HEK293 (cell line): ENCODE data around the gene DIO1.

Experiments used
- IKZF3 ChIP-seq: fragments of 450-650 bp; IDR thresholded peaks from 2 replicates; pipeline ENCODE4 v1.5.0; 2018; ENCODE audit warnings: missing biosample characterization, mild to moderate bottlenecking, missing genetic modification characterization, moderate library complexity
- ZNF202 ChIP-seq: fragments of 450-650 bp; formaldehyde crosslinking; IDR thresholded peaks from 2 replicates; pipeline ENCODE4 v1.5.1; 2016; ENCODE audit warnings: missing biosample characterization, missing genetic modification characterization, borderline replicate concordance
- ZNF624 ChIP-seq: fragments of 450-650 bp; formaldehyde crosslinking; IDR thresholded peaks from 2 replicates; pipeline ENCODE4 v1.5.1; 2017; ENCODE audit warnings: missing biosample characterization, missing genetic modification characterization
- ZNF707 ChIP-seq: fragments of 450-650 bp; formaldehyde crosslinking; IDR thresholded peaks from 2 replicates; pipeline ENCODE4 v1.5.1; 2016; ENCODE audit warnings: missing biosample characterization, missing genetic modification characterization
- ZNF76 ChIP-seq: fragments of 450-650 bp; formaldehyde crosslinking; IDR thresholded peaks from 2 replicates; pipeline ENCODE4; 2016; ENCODE audit warnings: low read depth, missing biosample characterization, missing genetic modification characterization, borderline replicate concordance
- ZXDB ChIP-seq: fragments of 450-650 bp; formaldehyde crosslinking; IDR thresholded peaks from 2 replicates; pipeline ENCODE4 v1.5.1; 2016; ENCODE audit warnings: missing biosample characterization, missing genetic modification characterization
- TF ChIP-seq, protein P1 (sequence below): fragments of 450-650 bp; formaldehyde crosslinking; IDR thresholded peaks from 2 replicates; pipeline ENCODE4 v1.5.1; 2016; ENCODE audit warnings: missing biosample characterization, missing genetic modification characterization

DNA sequence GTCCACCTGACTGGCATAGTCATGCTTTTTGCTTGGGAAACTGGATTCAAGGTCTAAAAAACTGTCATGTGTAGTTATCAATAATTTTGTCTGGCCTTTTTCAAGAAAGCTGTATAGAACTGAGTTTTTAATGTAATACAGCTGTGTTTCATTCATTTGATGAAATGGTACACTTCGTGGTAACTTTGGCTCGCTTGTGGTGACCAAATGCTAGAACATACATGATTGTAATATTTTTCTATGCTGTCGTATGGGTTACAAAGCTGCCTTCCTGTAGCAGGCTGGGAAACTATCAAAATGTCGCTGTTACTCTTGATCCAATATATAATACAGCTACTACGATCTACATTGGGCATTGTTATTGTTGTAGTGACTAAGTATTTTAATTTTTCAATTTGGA lies 54.3 kb downstream of the DIO1 start:
- no peak for TF ChIP-seq ZXDB
- no peak for TF ChIP-seq IKZF3 (tag by site-specific recombination)
- TF ChIP-seq, protein P1, sequence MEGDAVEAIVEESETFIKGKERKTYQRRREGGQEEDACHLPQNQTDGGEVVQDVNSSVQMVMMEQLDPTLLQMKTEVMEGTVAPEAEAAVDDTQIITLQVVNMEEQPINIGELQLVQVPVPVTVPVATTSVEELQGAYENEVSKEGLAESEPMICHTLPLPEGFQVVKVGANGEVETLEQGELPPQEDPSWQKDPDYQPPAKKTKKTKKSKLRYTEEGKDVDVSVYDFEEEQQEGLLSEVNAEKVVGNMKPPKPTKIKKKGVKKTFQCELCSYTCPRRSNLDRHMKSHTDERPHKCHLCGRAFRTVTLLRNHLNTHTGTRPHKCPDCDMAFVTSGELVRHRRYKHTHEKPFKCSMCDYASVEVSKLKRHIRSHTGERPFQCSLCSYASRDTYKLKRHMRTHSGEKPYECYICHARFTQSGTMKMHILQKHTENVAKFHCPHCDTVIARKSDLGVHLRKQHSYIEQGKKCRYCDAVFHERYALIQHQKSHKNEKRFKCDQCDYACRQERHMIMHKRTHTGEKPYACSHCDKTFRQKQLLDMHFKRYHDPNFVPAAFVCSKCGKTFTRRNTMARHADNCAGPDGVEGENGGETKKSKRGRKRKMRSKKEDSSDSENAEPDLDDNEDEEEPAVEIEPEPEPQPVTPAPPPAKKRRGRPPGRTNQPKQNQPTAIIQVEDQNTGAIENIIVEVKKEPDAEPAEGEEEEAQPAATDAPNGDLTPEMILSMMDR (tag by site-specific recombination) = no peak
- no peak for TF ChIP-seq ZNF76 (tag by site-specific recombination)
- no peak for TF ChIP-seq ZNF624 (tag by site-specific recombination)
- TF ChIP-seq ZNF707 (tag by site-specific recombination) = no peak
- no peak for TF ChIP-seq ZNF202 (tag by site-specific recombination)
